HG02759 (cell line): Measurements from ENCODE around the gene ROBO2.

ENCODE experiments used
- ATAC-seq: cut with Tn5 transposase; IDR thresholded peaks from one replicate; pipeline ENCODE4 v1.9.1; 2021; ENCODE audit warnings: mild to moderate bottlenecking, moderate library complexity; ENCODE audit not compliant: unreplicated experiment

Gene ROBO2

GRCh38 chr3:77324105-77324504 lies 284.2 kb downstream of the ROBO2 start:
- no peak for ATAC-seq

DNA sequence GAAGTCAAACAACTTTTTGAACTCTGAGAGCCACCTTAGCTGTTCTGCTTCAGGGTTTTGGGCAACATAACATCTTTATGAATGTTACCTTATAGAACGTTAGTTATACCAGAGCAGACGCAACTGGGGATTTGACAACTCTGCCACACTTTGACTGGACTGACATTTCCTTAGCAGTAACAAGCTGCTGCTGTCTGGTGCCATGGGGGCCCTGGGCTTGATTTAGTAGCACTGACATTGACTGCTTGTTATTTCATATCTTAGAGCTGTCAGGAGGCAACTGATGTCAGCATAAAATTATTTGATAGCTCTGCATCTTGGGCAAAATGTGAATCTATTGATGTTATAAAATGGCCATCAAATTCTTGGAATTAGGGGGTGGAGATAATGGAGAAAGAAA lies 285.4 kb downstream of the ROBO2 start:
- no peak for ATAC-seq

- ATAC-seq = no peak
Observed at GRCh38 chr3:77325702-77326101, 285.8 kb downstream of the ROBO2 start.

GRCh38 chr3:77326586-77326985 lies 286.7 kb downstream of the ROBO2 start:
- ATAC-seq = no peak

- ATAC-seq = no peak
Observed at GRCh38 chr3:77328690-77329089, 288.8 kb downstream of the ROBO2 start.

- no peak for ATAC-seq
Observed at GRCh38 chr3:77329116-77329515, 289.2 kb downstream of the ROBO2 start.

DNA sequence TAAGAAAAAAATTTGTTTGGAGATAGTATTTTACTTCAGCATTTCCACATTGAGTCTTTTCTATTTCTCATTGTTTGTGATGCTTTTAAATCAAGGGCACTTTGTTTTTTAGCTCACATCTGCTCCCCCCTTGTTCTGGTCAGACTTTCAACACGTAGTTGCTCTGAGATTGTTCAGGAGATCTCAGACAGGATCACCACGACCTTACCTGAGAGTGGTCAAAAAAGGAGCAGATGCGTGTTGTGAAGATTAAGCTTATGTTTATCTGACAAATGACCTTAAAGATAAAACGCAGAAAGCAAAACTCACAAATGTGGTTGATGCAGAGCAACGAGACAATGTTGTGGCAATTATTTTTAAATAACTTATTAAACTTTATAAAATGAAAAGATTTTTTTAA lies 298.3 kb downstream of the ROBO2 start:
- ATAC-seq = no peak

DNA sequence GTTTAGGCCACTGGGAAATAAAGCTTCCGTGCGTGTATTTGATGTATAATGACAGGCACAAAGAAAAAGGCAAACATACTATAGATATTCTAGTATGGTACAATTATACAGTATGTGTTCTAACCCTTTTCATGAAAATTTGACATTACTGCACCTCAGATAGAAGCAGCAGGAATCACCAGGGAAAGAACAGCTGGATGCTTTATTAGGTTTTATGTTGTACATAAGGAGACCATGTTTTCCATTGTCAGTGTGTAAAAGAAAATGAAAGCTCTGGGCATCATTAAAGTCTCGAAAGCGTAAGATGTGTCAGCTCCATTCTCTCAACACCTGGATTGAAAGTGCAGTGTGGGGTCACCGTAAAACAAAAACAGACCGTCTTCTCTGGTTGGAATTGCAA lies 302.1 kb downstream of the ROBO2 start:
- no peak for ATAC-seq

DNA sequence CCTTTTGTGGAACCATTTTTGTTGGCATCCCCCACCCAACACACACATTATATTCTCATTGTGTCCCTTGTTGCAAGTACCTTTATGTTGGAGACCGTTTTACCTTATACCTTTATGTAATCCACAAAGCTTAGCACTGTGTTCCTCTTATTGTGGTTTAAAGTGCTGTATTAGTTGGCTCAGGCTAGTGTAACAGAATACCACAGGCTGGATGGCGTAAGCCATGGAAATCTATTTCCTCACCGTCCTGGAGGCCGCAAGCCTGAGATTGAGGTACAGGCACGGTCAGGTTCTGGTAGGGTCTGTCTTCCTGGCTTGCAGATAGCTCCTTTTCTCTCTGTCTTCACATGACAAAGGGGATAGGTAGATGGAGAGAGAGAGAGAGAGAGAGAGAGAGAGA lies 302.8 kb downstream of the ROBO2 start:
- no peak for ATAC-seq

- ATAC-seq = no peak
Observed at GRCh38 chr3:77345009-77345408, 305.1 kb downstream of the ROBO2 start.

- ATAC-seq = no peak
Observed at GRCh38 chr3:77348244-77348855, 308.5 kb downstream of the ROBO2 start.

GRCh38 chr3:77354958-77355357 lies 315.1 kb downstream of the ROBO2 start:
- ATAC-seq = no peak

GRCh38 chr3:77362936-77363335 lies 323.0 kb downstream of the ROBO2 start:
- no peak for ATAC-seq

- no peak for ATAC-seq
Observed at GRCh38 chr3:77365152-77365551, 325.3 kb downstream of the ROBO2 start.

- no peak for ATAC-seq
Observed at GRCh38 chr3:77370413-77370812, 330.5 kb downstream of the ROBO2 start.

DNA sequence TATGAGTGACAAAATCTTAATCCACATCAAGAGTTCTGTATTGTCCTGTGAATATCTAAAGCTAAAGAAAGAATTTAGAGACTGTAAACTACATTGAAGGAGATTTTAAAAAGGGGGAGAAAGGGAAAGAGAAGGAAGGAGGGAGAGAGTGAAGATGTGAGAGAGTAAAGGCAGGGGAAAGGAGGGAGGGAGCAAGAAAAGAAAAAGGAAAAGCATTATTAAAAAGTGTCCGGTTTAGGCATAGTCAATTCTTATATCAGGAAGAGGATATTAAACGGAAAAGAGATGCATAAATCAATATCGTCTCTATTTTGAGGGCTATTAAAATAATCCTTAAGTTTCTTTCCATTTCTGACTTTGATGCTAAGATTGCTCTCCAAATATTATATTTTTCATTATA lies 332.1 kb downstream of the ROBO2 start:
- ATAC-seq = no peak

DNA sequence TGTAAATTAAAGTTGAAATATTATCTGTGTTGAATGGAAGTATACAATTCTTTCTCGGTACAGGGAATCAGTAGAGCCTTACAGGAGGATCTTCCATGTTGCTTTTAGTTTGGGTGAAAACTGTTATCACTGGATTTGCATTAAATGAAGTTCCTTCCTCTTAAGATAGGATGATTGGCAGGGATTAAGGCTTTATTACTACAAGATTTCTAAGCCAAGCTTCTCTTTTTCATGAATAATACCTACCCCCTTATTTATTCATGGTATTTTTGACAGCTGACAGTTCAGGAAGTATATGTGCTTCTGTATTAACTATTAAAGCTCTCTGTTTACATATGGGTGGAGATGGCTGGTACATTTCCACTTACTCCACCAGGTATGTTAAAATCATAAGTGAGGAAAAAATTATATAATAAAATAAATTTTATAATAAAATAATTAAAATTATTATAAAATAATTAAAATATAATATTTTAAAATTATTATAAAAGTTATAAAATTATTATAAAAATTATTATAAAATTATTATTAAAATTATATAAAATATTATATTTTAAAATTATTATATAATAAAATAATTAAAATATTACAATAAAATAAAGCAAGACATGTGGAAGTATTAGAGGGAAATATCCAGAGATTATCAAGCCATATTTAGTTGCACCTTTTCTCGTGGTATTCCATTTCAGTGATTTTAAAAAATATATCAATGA lies 332.9 kb downstream of the ROBO2 start:
- no peak for ATAC-seq

DNA sequence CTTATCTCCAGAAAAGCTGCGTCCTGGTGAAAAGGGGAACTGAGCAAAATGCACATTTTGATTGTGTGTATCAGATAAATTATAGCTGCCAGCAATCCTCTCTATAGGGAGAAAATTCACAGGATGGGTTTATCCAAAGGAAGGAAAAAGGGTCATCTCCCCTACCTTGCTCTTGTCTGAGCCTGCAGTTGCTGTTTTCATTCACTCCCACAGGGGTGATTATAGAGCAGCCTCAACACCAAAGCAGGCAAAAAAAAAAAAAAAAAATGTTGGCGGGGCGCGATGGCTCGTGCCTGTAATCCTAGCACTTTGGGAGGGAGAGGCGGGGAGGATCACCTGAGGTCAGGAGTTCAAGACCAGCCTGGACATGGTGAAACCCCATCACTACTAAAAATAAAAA lies 333.7 kb downstream of the ROBO2 start:
- ATAC-seq = no peak

GRCh38 chr3:77376511-77376910 lies 336.6 kb downstream of the ROBO2 start:
- ATAC-seq = no peak

DNA sequence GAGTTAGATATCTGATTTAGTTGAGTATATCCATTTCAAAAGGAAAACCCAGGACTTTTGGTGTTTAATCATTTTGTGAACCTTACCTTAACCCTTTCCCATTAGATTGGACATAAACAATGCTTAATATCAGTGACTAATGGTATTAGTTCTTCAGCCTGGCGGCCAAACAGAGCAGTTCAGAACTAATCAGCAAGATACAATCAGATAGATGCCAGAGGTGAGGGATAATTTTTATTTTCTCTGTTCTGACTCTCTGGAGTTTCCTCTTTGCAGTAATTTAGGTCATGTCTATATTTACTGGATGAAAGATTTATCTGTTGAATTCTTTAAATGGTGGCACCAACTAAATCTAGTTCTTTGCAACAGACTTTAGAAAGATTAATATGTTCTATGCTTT lies 337.8 kb downstream of the ROBO2 start:
- ATAC-seq = no peak

DNA sequence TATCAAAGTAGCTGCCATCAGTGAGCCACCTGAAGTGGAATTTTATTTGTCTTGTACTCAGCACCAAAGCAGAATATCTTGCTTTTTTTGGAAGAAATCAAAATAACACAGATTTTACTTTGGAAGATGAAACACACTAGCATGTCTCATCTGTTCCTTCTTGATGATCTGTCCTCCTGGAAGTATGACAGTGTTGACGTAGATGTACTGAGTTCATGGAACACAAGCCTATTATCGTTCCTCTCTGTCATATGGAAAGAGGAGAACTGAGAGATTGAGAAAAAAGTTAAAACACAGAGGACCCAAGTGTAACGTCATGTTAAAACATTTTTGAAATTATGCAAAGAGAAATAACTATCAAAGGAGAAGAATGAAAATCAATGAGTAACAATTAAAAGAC lies 340.2 kb downstream of the ROBO2 start:
- no peak for ATAC-seq

- no peak for ATAC-seq
Observed at GRCh38 chr3:77381431-77381830, 341.5 kb downstream of the ROBO2 start.

DNA sequence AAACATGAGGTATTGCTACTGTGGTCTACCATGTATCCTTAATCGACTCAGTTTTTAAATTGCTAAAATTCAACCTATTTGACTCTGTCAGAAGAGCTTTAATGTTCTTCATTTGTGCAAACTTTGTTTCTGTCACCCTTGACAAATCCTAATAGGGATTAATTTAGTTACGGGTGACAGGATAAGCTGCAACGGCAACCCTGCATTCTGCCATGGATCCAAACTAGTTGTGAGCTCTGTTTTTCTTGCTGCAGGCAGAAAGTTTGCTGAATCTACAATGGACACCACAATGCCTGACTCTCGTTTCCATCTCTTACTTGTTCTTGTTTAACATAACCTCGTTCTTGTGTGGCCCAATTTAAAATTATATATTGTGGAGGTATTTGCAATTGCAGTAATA lies 352.3 kb downstream of the ROBO2 start:
- no peak for ATAC-seq
